HEK293 (cell line): ENCODE data around the gene PET100.

Experiments used
- CTCF ChIA-PET: fragments of 350-600 bp; formaldehyde crosslinking; extraction: SDS; loops from one replicate; lab custom pipeline; 2021; ENCODE audit warnings: antibody characterized with exemption; lab: Yijun Ruan, JAX
- POLR2A ChIA-PET: fragments of 300-600 bp; formaldehyde crosslinking; extraction: SDS; loops from one replicate; lab custom pipeline; 2020; ENCODE audit warnings: antibody characterized with exemption, inconsistent platforms; lab: Yijun Ruan, JAX
- H3K27ac ChIP-seq: fragments of 200-500 bp; sonication (Bioruptor generic); 2 replicates; pipeline ENCODE4 v1.5.1; 2014; ENCODE audit warnings: low read depth, low read length, control low read depth, inconsistent platforms; ENCODE audit errors: extremely low read depth
- H3K36me3 ChIP-seq, 2 experiments: fragments of 200-500 bp in 1 of 2; sonication (Bioruptor generic) in 1 of 2; 1 replicate in 1 of 2; 2 replicates in 1 of 2; pipeline ENCODE4 v1.5.1; 2014 to 2017; ENCODE audit warnings: inconsistent platforms in 2 of 2, low read length in 2 of 2; ENCODE audit not compliant: control insufficient read depth in 2 of 2, insufficient read depth in 1 of 2
- H3K4me1 ChIP-seq: fragments of 200-500 bp; sonication (Bioruptor generic); 2 replicates; pipeline ENCODE4 v1.5.1; 2014; ENCODE audit warnings: mild to moderate bottlenecking, low read length, inconsistent platforms; ENCODE audit not compliant: control insufficient read depth, insufficient read depth
- H3K4me3 ChIP-seq: 2 replicates; pipeline ENCODE4 v1.5.1; 2011; ENCODE audit warnings: low read depth, mild to moderate bottlenecking, control low read depth, low read length, moderate library complexity
- H3K9me3 ChIP-seq: fragments of 200-500 bp; sonication (Bioruptor generic); 2 replicates; pipeline ENCODE4 v1.5.1; 2014; ENCODE audit warnings: low read depth, low read length, inconsistent platforms; ENCODE audit not compliant: control insufficient read depth, insufficient read depth
- EGR2 ChIP-seq: fragments of 450-650 bp; formaldehyde crosslinking; IDR thresholded peaks from 2 replicates; pipeline ENCODE4 v1.5.1; 2016; ENCODE audit warnings: low read depth, missing biosample characterization, missing genetic modification characterization
- HOXD13 ChIP-seq: sonication (generic); formaldehyde crosslinking; IDR thresholded peaks from 2 replicates; pipeline ENCODE4 v1.8.0; 2022; ENCODE audit warnings: missing genetic modification reagents, borderline replicate concordance
- PRDM1 ChIP-seq: fragments of 450-650 bp; formaldehyde crosslinking; IDR thresholded peaks from 2 replicates; pipeline ENCODE4; 2016; ENCODE audit warnings: missing biosample characterization, missing genetic modification characterization
- SCRT2 ChIP-seq: fragments of 450-650 bp; formaldehyde crosslinking; IDR thresholded peaks from 2 replicates; pipeline ENCODE4 v1.5.1; 2016; ENCODE audit warnings: missing biosample characterization, missing genetic modification characterization
- ZBTB6 ChIP-seq: fragments of 450-650 bp; formaldehyde crosslinking; IDR thresholded peaks from 2 replicates; pipeline ENCODE4 v1.5.1; 2017; ENCODE audit warnings: missing biosample characterization, missing genetic modification characterization
- ZFHX2 ChIP-seq: fragments of 450-650 bp; formaldehyde crosslinking; conservative IDR thresholded peaks from 2 replicates; pipeline ENCODE4 v1.5.1; 2016; ENCODE audit warnings: missing biosample characterization, missing genetic modification characterization
- ZNF132 ChIP-seq: fragments of 450-650 bp; formaldehyde crosslinking; IDR thresholded peaks from 2 replicates; pipeline ENCODE4 v1.5.1; 2017; ENCODE audit warnings: missing biosample characterization, missing genetic modification characterization, borderline replicate concordance
- ZNF16 ChIP-seq: fragments of 450-650 bp; formaldehyde crosslinking; IDR thresholded peaks from 2 replicates; pipeline ENCODE4 v1.5.1; 2016; ENCODE audit warnings: low read depth, missing biosample characterization, missing genetic modification characterization
- ZNF174 ChIP-seq: fragments of 450-650 bp; formaldehyde crosslinking; IDR thresholded peaks from 2 replicates; pipeline ENCODE4 v1.5.0; 2017; ENCODE audit warnings: missing biosample characterization, mild to moderate bottlenecking, missing genetic modification characterization
- ZNF24 ChIP-seq: fragments of 450-650 bp; formaldehyde crosslinking; IDR thresholded peaks from 2 replicates; pipeline ENCODE4 v1.5.1; 2016; ENCODE audit warnings: missing biosample characterization, missing genetic modification characterization
- ZNF311 ChIP-seq: fragments of 450-650 bp; formaldehyde crosslinking; IDR thresholded peaks from 2 replicates; pipeline ENCODE4 v1.5.1; 2017; ENCODE audit warnings: missing biosample characterization, missing genetic modification characterization, borderline replicate concordance
- ZNF335 ChIP-seq: fragments of 450-650 bp; formaldehyde crosslinking; conservative IDR thresholded peaks from 2 replicates; pipeline ENCODE4 v1.5.1; 2016; ENCODE audit warnings: missing biosample characterization, missing genetic modification characterization
- ZNF473 ChIP-seq: fragments of 450-650 bp; formaldehyde crosslinking; IDR thresholded peaks from 2 replicates; pipeline ENCODE4 v1.5.1; 2017; ENCODE audit warnings: missing biosample characterization, missing genetic modification characterization
- ZNF48 ChIP-seq: fragments of 450-650 bp; formaldehyde crosslinking; IDR thresholded peaks from 2 replicates; pipeline ENCODE4 v1.5.1; 2016; ENCODE audit warnings: missing biosample characterization, missing genetic modification characterization
- ZNF555 ChIP-seq: fragments of 450-650 bp; formaldehyde crosslinking; conservative IDR thresholded peaks from 2 replicates; pipeline ENCODE4 v1.5.1; 2017; ENCODE audit warnings: missing biosample characterization, mild to moderate bottlenecking, missing genetic modification characterization, inconsistent platforms
- ZNF560 ChIP-seq: fragments of 450-650 bp; formaldehyde crosslinking; IDR thresholded peaks from 2 replicates; pipeline ENCODE4 v1.5.1; 2017; ENCODE audit warnings: missing biosample characterization, missing genetic modification characterization, borderline replicate concordance
- ZNF561 ChIP-seq: fragments of 450-650 bp; IDR thresholded peaks from 2 replicates; pipeline ENCODE4 v1.5.1; 2018; ENCODE audit warnings: missing biosample characterization, missing genetic modification characterization, borderline replicate concordance
- ZNF571 ChIP-seq: fragments of 450-650 bp; formaldehyde crosslinking; IDR thresholded peaks from 2 replicates; pipeline ENCODE4 v1.5.0; 2017; ENCODE audit warnings: missing biosample characterization, missing genetic modification characterization
- ZNF660 ChIP-seq: fragments of 450-650 bp; IDR thresholded peaks from 2 replicates; pipeline ENCODE4 v1.5.1; 2018; ENCODE audit warnings: missing biosample characterization, mild to moderate bottlenecking, missing genetic modification characterization
- ZNF791 ChIP-seq: fragments of 450-650 bp; formaldehyde crosslinking; IDR thresholded peaks from 2 replicates; pipeline ENCODE4 v1.5.1; 2016; ENCODE audit warnings: missing biosample characterization, missing genetic modification characterization
- ZSCAN18 ChIP-seq: fragments of 450-650 bp; formaldehyde crosslinking; IDR thresholded peaks from 2 replicates; pipeline ENCODE4 v1.5.1; 2016; ENCODE audit warnings: missing biosample characterization, missing genetic modification characterization
- TF ChIP-seq, protein P1 (sequence below): sonication (generic); formaldehyde crosslinking; IDR thresholded peaks from 2 replicates; pipeline ENCODE4 v1.8.1; 2022; ENCODE audit warnings: mild to moderate bottlenecking, moderate library complexity, missing genetic modification reagents
- TF ChIP-seq, protein P2 (sequence below): fragments of 450-650 bp; formaldehyde crosslinking; IDR thresholded peaks from 2 replicates; pipeline ENCODE4; 2016; ENCODE audit warnings: missing biosample characterization, missing genetic modification characterization
- TF ChIP-seq, protein P3 (sequence below): fragments of 450-650 bp; formaldehyde crosslinking; IDR thresholded peaks from 2 replicates; pipeline ENCODE4 v1.5.1; 2017; ENCODE audit warnings: missing biosample characterization, missing genetic modification characterization
- TF ChIP-seq, protein P4 (sequence below): fragments of 450-650 bp; formaldehyde crosslinking; IDR thresholded peaks from 2 replicates; pipeline ENCODE4 v1.5.1; 2016; ENCODE audit warnings: missing biosample characterization, missing genetic modification characterization

Gene PET100

DNA sequence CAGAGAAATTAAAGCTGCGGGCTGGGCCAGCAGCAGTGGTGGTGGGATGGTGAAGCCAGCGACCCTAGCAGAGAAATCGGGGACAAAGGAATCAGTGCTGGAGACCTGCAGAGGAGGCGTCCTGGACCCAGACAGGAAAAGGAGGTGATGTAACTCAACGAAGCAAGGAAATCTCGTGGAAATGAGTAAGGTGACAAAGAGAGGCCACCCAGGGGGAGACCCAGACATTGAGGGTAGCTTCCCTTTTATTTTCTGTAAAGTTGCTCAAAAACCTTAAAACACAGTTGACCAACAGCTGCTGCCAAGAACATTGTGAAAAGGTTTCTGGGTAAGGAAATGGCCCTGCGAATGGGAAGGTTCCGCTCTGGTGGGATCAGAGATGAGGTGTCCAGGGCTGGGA lies 26.0 kb downstream of the PET100 start:
- Histone ChIP-seq H3K36me3 (no peaks in the 10 kb centered on the region), H3K4me1 (no peaks in the 10 kb centered on the region), H3K27ac (no peak overlapping the region), H3K9me3 (no peaks in the 10 kb centered on the region), H3K4me3 (no peak overlapping the region)
- no peak for TF ChIP-seq PRDM1 (tag by site-specific recombination)
- no peak for TF ChIP-seq ZNF311 (tag by site-specific recombination)
- no peak for TF ChIP-seq ZNF473 (tag by site-specific recombination)
- TF ChIP-seq ZNF555 (tag by site-specific recombination): no peak
- TF ChIP-seq ZNF571: no peak
- TF ChIP-seq, protein P1, sequence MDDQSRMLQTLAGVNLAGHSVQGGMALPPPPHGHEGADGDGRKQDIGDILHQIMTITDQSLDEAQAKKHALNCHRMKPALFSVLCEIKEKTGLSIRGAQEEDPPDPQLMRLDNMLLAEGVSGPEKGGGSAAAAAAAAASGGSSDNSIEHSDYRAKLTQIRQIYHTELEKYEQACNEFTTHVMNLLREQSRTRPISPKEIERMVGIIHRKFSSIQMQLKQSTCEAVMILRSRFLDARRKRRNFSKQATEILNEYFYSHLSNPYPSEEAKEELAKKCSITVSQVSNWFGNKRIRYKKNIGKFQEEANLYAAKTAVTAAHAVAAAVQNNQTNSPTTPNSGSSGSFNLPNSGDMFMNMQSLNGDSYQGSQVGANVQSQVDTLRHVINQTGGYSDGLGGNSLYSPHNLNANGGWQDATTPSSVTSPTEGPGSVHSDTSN (CRISPR knock-in tag): no peak
- TF ChIP-seq ZSCAN18 (tag by site-specific recombination): no peak
- ChIA-PET POLR2A (no interaction called here), CTCF (interaction anchor here (0.6 kb wide), 1 partner anchor 696 kb away, joined by 6 read pairs; no protein-coding TSS in a partner anchor)

DNA sequence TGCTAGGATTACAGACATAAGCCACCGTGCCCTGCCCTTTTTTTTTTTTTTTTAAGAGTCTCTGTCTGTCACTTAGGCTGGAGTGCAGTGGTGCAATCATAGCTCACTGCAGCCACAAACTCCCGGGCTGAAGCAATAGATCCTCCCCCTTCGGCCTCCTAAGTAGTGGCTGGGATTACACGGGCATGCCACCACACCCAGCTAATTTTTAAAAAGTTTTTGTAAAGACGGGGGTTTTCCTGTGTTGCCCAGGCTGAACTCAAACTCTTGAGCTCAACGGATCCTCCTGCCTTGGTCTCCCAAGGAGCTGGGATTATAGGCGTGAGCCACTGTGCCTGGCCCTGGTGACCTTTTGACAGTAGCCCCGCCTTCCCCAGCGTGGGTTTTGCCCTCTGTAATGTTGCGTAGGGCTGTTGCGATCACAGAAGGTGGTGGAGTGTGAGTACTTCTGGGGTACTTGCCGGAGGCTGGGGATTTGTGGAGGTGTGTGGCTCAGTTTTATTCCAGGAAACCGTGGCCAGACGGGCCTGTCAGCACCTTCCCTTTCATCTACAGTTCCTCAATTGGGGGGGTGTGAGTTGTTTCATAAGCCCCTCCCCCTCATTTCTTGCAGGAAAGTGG lies 27.6 kb downstream of the PET100 start:
- H3K4me3 ChIP-seq: no peak overlapping the region
- H3K9me3 ChIP-seq: no peaks in the 10 kb centered on the region
- H3K27ac ChIP-seq: no peak overlapping the region
- POLR2A ChIA-PET: no interaction called here
- TF ChIP-seq ZFHX2 (tag by site-specific recombination): peak; percentile 35; the same call in 1 of the 2 replicates
- TF ChIP-seq ZNF560 (tag by site-specific recombination): no peak
- TF ChIP-seq EGR2 (tag by site-specific recombination): 0 out of 2 replicates have a peak, but pooled peaks have one; percentile 15
- H3K36me3 ChIP-seq: no peaks in the 10 kb centered on the region
- H3K4me1 ChIP-seq: no peaks in the 10 kb centered on the region
- CTCF ChIA-PET: interaction anchor here (0.6 to 1.3 kb wide), 3 partner anchors 89 to 288 kb away, joined by 3 to 6 read pairs (median 3); no protein-coding TSS in a partner anchor

DNA sequence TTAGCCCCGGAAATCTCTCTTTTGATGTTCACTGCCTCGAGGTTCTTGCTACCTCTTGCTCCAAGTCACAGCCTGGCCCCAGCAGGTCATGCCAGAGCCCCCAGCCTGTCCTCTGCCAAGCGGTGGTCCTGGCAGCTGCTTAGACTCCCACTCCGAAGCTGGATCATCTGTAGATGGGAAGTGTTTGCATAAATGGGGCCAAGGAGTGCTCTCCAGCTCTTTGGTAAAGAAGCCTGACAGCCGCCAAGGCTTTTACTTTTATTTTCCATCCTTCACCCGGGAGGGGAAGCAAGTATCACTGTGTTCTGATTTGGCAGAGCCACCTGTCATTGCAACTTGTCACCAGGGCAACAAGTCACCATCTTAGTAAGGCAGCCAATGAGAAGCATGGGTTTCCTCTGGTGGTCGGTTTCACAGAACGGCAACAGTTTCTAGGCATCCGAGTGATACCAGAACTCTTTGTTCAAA lies 28.7 kb downstream of the PET100 start:
- Histone ChIP-seq H3K27ac (no peak overlapping the region), H3K4me1 (no peaks in the 10 kb centered on the region), H3K9me3 (no peaks in the 10 kb centered on the region), H3K36me3 (no peaks in the 10 kb centered on the region), H3K4me3 (no peak overlapping the region)
- POLR2A ChIA-PET: no interaction called here
- CTCF ChIA-PET: interaction anchor here (0.6 to 1.3 kb wide), 5 partner anchors 23 to 317 kb away, joined by 3 to 4 read pairs (median 3); partner anchors contain the start of gene TRAPPC5
- TF ChIP-seq SCRT2 (tag by site-specific recombination) (0 out of 2 replicates have a peak, but pooled peaks have one; percentile 39), ZNF791 (no peak), ZNF132 (tag by site-specific recombination) (no peak), ZNF48 (tag by site-specific recombination) (no peak), ZNF174 (no peak), HOXD13 (CRISPR knock-in tag) (no peak), ZNF24 (tag by site-specific recombination) (no peak), ZNF660 (tag by site-specific recombination) (no peak), ZNF561 (tag by site-specific recombination) (no peak), ZNF16 (tag by site-specific recombination) (no peak), ZBTB6 (no peak), ZNF335 (no peak)
- TF ChIP-seq, protein P2, sequence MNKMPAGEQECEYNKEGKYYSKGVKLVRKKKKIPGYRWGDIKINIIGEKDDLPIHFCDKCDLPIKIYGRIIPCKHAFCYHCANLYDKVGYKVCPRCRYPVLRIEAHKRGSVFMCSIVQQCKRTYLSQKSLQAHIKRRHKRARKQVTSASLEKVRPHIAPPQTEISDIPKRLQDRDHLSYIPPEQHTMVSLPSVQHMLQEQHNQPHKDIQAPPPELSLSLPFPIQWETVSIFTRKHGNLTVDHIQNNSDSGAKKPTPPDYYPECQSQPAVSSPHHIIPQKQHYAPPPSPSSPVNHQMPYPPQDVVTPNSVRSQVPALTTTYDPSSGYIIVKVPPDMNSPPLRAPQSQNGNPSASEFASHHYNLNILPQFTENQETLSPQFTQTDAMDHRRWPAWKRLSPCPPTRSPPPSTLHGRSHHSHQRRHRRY (tag by site-specific recombination): no peak
- TF ChIP-seq, protein P3, sequence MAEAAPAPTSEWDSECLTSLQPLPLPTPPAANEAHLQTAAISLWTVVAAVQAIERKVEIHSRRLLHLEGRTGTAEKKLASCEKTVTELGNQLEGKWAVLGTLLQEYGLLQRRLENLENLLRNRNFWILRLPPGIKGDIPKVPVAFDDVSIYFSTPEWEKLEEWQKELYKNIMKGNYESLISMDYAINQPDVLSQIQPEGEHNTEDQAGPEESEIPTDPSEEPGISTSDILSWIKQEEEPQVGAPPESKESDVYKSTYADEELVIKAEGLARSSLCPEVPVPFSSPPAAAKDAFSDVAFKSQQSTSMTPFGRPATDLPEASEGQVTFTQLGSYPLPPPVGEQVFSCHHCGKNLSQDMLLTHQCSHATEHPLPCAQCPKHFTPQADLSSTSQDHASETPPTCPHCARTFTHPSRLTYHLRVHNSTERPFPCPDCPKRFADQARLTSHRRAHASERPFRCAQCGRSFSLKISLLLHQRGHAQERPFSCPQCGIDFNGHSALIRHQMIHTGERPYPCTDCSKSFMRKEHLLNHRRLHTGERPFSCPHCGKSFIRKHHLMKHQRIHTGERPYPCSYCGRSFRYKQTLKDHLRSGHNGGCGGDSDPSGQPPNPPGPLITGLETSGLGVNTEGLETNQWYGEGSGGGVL (tag by site-specific recombination): no peak
- TF ChIP-seq, protein P4, sequence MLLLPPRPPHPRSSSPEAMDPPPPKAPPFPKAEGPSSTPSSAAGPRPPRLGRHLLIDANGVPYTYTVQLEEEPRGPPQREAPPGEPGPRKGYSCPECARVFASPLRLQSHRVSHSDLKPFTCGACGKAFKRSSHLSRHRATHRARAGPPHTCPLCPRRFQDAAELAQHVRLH: no peak
